ENCODE results near the gene DVL3.
A peak's percentile ranks its signal among the peaks of the same experiment; 100 is the strongest.

The DVL3 gene

GRCh38 chr3:184132945-184133344 lies 22.2 kb upstream of the DVL3 start:
- POLR2A ChIA-PET (ENCODE audit: low non-redundant PET): no interaction called here
- CTCF ChIA-PET: interaction anchor here (0.5 kb wide), 1 partner anchor 259 kb away, joined by 3 read pairs; no protein-coding TSS in a partner anchor
- TF ChIP-seq, protein P1, sequence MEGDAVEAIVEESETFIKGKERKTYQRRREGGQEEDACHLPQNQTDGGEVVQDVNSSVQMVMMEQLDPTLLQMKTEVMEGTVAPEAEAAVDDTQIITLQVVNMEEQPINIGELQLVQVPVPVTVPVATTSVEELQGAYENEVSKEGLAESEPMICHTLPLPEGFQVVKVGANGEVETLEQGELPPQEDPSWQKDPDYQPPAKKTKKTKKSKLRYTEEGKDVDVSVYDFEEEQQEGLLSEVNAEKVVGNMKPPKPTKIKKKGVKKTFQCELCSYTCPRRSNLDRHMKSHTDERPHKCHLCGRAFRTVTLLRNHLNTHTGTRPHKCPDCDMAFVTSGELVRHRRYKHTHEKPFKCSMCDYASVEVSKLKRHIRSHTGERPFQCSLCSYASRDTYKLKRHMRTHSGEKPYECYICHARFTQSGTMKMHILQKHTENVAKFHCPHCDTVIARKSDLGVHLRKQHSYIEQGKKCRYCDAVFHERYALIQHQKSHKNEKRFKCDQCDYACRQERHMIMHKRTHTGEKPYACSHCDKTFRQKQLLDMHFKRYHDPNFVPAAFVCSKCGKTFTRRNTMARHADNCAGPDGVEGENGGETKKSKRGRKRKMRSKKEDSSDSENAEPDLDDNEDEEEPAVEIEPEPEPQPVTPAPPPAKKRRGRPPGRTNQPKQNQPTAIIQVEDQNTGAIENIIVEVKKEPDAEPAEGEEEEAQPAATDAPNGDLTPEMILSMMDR (conservative IDR thresholded peaks at IDR 0.05; ENCODE audit: low read depth): no peak

DNA sequence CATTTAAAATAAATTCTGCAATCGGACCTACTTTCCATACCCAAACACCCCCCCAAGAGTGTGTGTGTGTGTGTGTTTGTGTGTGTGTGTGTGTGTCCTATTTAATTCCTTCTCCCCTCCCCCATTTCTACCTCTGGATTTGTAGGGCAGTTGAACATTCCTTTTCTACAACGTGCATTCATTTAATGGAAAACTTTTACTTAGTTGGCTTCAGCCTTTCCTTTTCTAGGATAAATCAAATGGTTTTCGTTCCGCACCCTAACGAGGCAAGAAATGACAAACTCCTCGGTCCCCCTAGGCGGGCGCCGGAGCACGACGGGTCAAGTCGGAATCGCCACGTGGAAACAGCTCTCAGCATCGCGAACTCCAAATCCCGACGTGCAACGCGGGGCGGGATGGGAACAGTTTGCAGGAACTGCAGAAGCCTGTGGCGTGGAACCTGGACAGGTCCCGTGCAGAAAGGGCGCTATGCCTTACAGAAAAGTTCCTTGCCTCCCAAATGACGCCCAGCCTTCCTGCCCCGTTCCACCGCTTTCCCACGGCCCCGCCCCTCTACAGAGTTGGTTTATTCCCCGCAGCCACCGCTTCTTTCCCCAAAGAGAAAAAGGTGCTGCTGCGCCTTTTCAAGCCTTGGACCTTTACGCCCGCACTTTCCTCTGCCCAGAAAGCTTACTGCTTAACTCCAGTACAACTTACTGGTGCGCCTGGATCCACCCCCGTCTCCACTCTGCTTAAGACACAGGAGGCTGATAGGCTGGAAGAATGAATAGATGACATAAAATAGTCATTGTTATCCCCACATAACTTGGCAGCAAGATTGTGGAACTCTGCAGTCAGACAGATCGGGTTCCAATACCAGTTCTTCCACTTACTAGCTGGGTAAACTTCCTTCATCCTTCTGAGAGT lies 21.1 kb upstream of the DVL3 start:
- peak; percentile 73 for DNase-seq (ENCODE audit: low spot score)
- ChIA-PET POLR2A (ENCODE audit: low non-redundant PET) (interaction anchor here (0.5 kb wide), 1 partner anchor 76 kb away, joined by 3 read pairs; no protein-coding TSS in a partner anchor), CTCF (interaction anchor here (0.6 to 1.3 kb wide), 4 partner anchors 47 to 116 kb away, joined by 3 to 5 read pairs (median 3); partner anchors contain the start of gene ABCC5)
- H3K27ac ChIP-seq: peak overlapping the region; percentile 87
- TF ChIP-seq, protein P1 (conservative IDR thresholded peaks at IDR 0.05; ENCODE audit: low read depth): no peak

More at GRCh38 chr3:184132945-184133344, 22.2 kb upstream of the DVL3 start:
- DNase-seq (ENCODE audit: low spot score): no peak
- no peak overlapping the region for H3K27ac ChIP-seq

DNA sequence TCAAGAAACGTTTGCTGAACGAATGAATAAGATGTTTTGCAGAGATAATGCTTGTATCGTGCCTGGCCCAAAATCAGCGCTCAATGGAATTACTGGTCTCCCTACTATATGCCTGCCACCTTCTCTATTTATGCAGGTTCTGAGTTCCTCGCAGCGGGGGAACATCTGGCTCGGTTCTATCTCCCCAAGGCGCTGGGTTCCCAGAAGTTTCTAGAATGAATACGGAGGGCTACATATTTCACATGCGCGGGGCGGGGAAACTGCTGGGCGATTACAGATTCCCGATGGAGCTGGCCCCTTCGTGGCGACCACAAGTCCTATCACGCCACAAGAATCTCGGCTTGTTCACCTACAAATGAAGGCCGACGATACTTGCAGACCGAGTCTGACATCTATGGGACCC lies 20.4 kb upstream of the DVL3 start:
- POLR2A ChIA-PET (ENCODE audit: low non-redundant PET): interaction anchor here (0.9 kb wide), 1 partner anchor 113 kb away, joined by 4 read pairs; no protein-coding TSS in a partner anchor
- peak overlapping the region; percentile 87 for H3K27ac ChIP-seq
- TF ChIP-seq, protein P1 (conservative IDR thresholded peaks at IDR 0.05; ENCODE audit: low read depth): no peak

DNA sequence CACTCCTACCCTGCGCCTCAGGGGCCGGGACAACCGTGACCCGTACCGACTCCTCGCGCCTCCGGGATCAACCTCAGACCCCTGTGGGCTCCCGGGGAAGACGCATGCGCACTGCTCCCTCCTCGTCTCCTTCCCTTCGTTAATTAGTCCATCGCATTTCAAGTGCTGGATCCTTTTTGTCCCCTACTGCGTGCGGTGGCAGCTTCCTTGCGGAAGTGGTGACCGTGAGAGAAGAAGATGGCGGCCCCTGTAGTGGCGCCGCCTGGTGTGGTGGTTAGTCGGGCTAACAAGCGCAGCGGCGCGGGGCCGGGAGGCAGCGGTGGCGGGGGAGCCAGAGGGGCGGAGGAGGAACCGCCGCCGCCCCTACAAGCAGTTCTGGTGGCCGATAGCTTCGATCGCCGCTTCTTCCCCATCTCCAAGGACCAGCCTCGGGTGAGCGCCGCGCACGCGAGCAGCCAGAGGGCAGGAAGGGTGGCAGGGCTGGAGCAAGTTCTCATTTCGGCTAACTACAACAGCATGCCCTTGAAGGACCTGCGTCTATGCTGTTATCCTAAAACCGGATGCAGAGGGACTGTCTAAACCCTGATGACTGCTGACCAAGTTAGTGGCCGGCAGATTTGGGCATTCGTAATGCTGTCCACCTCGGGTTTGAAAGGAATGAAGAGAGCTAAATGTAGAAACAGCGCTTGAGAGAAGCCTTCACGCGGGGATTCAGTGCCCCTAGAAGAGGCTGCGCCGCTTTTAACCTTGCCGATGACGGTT lies 19.8 kb upstream of the DVL3 start, which contains the start of gene EIF2B5:
Gene EIF2B5, plus strand, starts transcription at position 210 of the 762 bp plus-strand sequence. Its CDS starts 28 bp downstream, at position 238.
- TF ChIP-seq, protein P1 (conservative IDR thresholded peaks at IDR 0.05; ENCODE audit: low read depth): 0 out of 2 replicates have a peak, but pooled peaks have one; percentile 24
- peak within 1 kb of the TSS; percentile 87 for H3K27ac ChIP-seq
- POLR2A ChIA-PET (ENCODE audit: low non-redundant PET): interaction anchor here (0.6 to 0.9 kb wide), 4 partner anchors 55 to 153 kb away, joined by 3 to 6 read pairs (median 4); no protein-coding TSS in a partner anchor
- DNase-seq (ENCODE audit: low spot score): peak; percentile 82
- CTCF ChIA-PET: interaction anchor here (0.6 to 1.3 kb wide), 7 partner anchors 10 to 146 kb away, joined by 3 to 8 read pairs (median 3); partner anchors contain the start of gene ABCC5

More for the DNA sequence above, 20.4 kb upstream of the DVL3 start:
- no peak for DNase-seq (ENCODE audit: low spot score)
- CTCF ChIA-PET: interaction anchor here (0.7 to 1.3 kb wide), 6 partner anchors 10 to 117 kb away, joined by 3 to 8 read pairs (median 3); partner anchors contain the start of gene ABCC5

- TF ChIP-seq, protein P1 (conservative IDR thresholded peaks at IDR 0.05; ENCODE audit: low read depth): no peak
- ChIA-PET POLR2A (ENCODE audit: low non-redundant PET) (interaction anchor here (0.6 to 0.7 kb wide), 2 partner anchors 59 to 238 kb away, joined by 3 to 6 read pairs; no protein-coding TSS in a partner anchor), CTCF (interaction anchor here (0.6 to 1.3 kb wide), 3 partner anchors 9 to 147 kb away, joined by 3 to 8 read pairs (median 3); no protein-coding TSS in a partner anchor)
- DNase-seq (ENCODE audit: low spot score): no peak
- peak overlapping the region; percentile 87 for H3K27ac ChIP-seq
Observed at GRCh38 chr3:184135911-184136260, 19.3 kb upstream of the DVL3 start.
